GM19397 (cell line): Measurements from ENCODE around the gene ZNF326.
"Not testable (repeated sequence)": the region's sequence is repeated elsewhere in the genome, so short reads cannot be mapped to it uniquely, and the experiment has no call there.

Experiments
- ATAC-seq: cut with Tn5 transposase; IDR thresholded peaks from one replicate; pipeline ENCODE4 v1.9.1; 2021; ENCODE audit warnings: mild to moderate bottlenecking, moderate library complexity; ENCODE audit not compliant: unreplicated experiment

The ZNF326 gene

GRCh38 chr1:89966656-89967055 lies 28.3 kb upstream of the ZNF326 start:
- no peak for ATAC-seq

- no peak for ATAC-seq
These were observed 23.3 kb upstream of the ZNF326 start for GRCh38 chr1:89971600-89971999.

DNA sequence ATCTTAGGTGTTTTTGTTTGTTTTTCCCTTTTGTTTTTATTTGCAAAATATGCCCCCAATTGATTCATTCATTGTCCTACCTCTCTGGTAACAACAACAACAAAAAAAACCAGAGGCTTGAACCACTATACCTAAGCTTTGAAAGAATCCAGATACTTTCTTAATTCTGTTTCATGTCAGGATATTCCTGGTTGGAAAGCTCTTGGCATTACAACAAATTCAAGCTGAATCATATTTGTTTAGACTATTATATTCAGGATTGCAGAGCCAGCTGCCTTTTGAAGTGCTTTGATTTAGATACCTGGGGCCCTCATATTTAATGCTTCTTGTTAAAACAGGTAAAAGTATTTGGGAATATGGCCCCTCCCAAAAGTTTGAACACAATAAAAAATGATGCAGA lies 22.9 kb upstream of the ZNF326 start:
- ATAC-seq = no peak

GRCh38 chr1:89973471-89974127 lies 21.3 kb upstream of the ZNF326 start:
- no peak for ATAC-seq

DNA sequence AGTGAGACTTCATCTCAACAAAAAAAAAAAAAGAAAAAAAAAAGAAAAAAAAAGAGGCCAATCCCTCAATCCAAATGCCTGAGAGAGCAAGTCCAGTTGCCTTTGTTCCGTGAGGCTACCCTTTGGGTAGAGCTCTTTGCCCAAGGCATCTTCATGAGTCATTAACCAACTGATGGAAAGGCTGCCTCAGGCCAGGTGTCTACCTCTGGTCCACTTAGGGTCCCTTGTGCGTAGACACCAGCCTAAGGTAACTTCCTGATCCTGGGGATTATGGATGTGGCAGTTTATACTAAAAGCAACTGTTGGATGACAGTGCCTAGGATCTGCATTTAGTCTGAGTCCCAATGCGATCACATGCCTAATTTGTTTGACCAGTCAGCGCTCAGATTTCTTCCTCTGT lies 20.7 kb upstream of the ZNF326 start:
- ATAC-seq = no peak

DNA sequence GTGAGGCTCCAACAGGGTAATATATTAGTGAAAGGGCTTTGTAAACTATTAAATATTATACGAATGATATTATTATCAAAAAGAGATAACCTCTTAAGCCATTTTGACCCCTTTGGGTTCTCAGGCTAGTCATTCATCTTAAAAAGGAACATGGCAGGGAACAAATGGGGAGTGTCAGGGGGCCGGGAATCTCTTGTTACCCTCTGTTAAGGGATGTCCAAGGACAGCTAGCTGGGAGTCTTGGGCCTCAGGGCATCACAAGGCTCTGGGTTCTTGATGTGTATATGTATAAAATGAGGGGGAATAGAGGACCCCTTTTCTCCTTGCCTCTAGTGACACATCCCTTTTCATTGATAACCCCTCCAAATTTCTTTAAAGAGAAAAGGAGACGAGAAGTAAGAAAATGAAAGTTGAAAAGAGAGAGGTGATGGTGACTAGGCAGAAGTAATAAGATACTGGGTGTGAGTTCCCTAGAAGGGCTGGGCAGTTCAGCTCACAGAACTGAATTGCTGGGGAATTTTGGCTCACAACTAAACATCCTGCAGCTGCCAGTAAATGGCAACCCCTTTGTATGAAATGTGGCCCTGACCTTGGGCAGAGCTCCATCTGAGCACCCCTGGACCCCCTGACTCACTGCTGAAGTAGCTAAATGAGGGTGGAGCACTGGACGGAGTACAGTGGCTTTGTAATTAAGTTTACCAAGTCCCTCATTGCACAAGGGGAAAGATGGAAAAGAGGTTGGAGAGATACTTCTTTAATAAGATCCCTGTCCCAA lies 20.0 kb upstream of the ZNF326 start:
- ATAC-seq = no peak

- no peak for ATAC-seq
These were observed 19.3 kb upstream of the ZNF326 start for GRCh38 chr1:89975540-89976125.

DNA sequence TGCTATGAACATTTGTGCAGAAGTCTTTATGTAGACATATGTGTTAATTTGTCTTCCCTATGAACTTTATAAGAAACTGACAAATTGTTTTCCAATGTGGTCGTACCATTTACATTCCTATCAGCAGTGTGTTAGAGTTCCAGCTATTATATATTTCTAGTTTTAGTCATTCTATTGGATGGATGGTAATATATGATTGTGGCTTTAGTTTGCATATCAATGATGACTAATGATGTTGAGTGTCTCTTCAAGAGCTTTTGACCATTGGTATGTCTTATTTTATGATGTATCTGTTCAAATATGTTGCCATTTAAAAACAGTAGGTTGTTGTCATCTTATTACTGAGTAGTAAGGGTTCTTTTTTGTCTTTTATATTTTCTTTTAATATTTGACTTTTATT lies 16.2 kb upstream of the ZNF326 start:
- ATAC-seq = no peak

GRCh38 chr1:89980605-89981004 lies 14.3 kb upstream of the ZNF326 start:
- ATAC-seq = no peak

- not testable (repeated sequence) for ATAC-seq
These were observed 12.1 kb upstream of the ZNF326 start for GRCh38 chr1:89982846-89983245.

GRCh38 chr1:89984564-89985116 lies 10.3 kb upstream of the ZNF326 start:
- not testable (repeated sequence) for ATAC-seq

GRCh38 chr1:89986020-89986419 lies 8.9 kb upstream of the ZNF326 start:
- ATAC-seq = no peak

GRCh38 chr1:89987159-89987819 lies 7.6 kb upstream of the ZNF326 start:
- peak; percentile 68 for ATAC-seq

- ATAC-seq = no peak
These were observed 5.8 kb upstream of the ZNF326 start for GRCh38 chr1:89989099-89989498.

GRCh38 chr1:89989799-89990198 lies 5.1 kb upstream of the ZNF326 start:
- no peak for ATAC-seq

DNA sequence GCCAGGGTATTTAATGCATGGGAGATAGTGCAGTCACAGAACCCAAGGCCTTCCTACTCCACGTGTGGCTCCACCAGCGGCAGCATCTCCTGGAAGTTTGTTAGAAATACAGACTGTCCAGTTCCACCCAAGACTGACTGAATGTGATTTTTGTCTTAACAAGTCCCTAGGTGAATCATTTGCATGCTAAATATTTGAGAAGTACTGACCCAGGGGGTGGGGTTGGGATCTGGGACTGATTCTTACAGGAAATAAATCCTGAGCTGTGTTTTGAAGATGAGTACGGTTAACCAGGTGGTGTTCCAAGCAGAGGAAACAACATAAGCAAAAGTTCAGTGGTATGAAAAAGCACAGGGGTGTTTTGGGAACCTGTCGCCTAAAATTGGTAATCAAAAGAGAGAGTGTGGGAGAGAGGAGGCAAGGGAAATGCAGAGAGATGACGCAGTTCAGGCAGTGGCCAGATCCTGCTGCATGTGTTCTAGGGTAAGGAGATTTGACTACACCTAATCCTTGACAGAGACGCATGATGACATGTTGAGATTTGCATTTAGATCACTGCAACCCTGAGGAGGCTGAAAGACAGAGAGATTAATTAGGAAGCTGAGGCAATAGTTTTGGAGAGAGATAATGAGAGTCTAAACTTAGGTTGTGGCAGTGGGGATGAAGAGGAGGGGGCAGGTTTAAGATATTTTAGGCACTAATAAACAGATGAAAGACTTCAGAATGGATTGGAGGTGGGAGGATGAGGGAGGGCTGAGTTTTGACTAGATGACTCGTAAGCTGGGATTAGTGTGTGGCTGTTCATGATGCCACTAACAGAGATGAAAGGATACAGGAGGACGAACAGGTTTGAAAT lies 3.7 kb upstream of the ZNF326 start:
- no peak for ATAC-seq

GRCh38 chr1:89993541-89993940 lies 1.4 kb upstream of the ZNF326 start:
- ATAC-seq = no peak

DNA sequence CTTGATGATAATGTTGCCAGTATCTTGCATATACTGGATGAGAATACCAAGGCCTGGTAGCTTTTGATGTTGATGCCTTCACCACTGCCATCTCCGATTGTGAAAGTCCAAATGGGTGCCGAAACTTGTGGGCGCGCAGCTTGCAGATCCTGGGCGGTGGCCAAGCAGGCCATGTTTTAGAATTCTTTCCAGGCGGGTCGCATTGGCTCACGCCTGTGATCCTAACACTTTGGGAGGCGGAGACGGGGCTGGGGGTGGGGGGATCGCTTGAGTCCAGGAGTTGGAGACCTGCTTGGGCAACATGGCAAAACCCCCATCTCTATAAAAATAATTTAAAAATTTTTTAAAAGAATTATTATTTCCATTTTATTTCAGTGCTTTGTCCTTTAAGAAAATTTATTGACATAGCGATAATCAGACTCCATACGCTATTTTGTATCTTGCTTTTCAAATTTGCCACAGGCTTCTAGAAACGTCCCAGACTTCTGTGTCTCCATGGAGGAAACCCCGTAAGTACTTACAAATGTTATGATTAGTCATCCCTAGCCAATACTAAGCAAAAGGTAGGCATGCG lies 592 bp upstream of the ZNF326 start:
- ATAC-seq = no peak

DNA sequence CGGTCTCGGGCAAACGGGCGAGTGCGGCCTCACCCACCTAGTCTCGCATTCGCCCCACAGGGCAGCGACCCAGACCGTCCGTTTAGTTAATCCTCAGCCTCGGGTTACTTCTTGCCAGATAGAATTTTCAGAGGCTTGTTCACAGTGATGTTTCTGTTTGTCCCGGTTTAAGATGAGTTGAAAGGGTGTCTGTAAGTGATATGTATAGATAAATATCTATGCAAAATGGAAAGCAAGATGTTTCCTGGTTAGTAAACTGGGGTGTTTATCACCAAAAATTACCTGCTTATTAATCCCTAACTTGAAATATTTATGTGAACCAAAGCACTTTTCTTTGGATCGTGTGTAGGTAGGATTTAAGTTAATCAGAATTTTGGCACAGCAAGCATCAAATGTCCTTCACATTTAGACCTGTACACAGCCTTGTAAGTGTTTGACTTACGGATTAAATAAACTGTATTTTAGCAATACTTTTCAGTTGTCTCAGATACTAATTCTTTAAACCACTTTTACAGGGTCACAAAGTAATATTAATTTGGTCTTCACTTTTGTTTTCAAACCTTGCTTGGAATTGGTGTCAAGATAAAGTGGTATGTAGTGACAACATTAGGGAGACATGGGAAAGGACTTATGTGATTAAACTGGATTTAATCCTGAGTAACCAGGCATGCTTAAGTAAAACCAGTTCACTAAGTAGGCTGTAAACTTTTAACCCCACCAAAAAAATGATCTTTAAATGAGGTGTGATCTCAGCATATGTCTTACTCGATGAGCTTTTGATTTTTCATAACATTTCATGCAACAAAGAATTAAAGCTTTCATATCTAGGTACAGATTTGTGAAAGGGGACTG lies 914 bp downstream of the ZNF326 start:
- ATAC-seq = no peak
